Choroid plexus epithelial cell (primary cell): ENCODE measurements around the gene PYM1.

Experiments
- DNase-seq: peaks from one replicate; pipeline ENCODE4 v3.0.0-alpha.2; 2010; ENCODE audit warnings: low read depth
- H3K4me3 ChIP-seq: 2 replicates; pipeline ENCODE4 v1.5.1; 2011; ENCODE audit warnings: low read depth, mild to moderate bottlenecking, control low read depth, low read length, moderate library complexity
- CTCF ChIP-seq: conservative IDR thresholded peaks from 2 replicates; pipeline ENCODE4 v1.5.1; 2011; ENCODE audit warnings: low read depth, mild to moderate bottlenecking, control low read depth, inconsistent platforms, low read length, moderate library complexity

The PYM1 gene

GRCh38 chr12:55861871-55862270 is 65.8 kb downstream of the PYM1 start:
- no peak for TF ChIP-seq CTCF
- H3K4me3 ChIP-seq: no peak overlapping the region
- DNase-seq: no peak

DNA sequence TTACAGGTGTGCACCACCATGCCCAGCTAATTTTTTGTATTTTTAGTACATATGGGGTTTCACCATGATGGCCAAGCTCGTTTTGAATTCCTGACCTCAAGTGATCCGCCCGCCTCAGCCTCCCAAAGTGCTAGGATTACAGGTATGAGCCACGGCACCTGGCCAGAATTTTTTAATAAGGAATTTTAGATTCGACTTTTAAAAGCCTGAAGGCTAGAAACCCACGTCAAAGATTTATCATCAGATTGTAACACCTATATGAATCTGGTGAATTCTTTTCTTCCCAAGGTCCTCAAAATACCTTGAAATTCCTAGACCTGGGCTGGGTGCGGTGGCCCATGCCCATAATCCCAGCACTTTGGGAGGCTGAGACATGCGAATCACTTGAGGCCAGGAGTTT is 66.3 kb downstream of the PYM1 start:
- TF ChIP-seq CTCF: no peak
- H3K4me3 ChIP-seq: no peak overlapping the region
- DNase-seq: no peak

DNA sequence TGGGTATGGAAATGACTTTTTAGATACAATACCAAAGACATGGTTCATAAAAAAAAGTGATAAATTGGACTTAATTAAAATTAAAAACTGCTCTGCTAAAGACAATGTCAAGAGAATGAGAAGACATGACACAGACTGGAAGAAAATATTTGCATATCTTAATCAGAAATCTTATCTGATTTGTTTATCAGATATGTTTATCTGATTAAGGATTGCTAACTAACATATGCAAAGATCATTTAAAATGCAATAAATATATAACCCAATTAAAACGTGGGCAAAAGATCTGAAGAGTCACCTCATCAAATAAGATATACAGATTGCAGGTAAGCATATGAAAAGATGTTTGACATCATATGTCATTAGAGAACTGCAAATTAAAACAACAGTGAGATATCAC is 75.0 kb downstream of the PYM1 start:
- no peak for TF ChIP-seq CTCF
- no peak overlapping the region for H3K4me3 ChIP-seq
- no peak for DNase-seq
